Osteoblast (primary cell): ENCODE measurements around the gene CENPB. TPM values are rescaled to one million over a fixed set of nuclear protein-coding genes. Genes with fewer than 3 reads are reported as not detected.

Experiments used
- DNase-seq: peaks from one replicate; pipeline ENCODE4 v3.0.0; 2011; ENCODE audit warnings: low spot score, mixed read lengths; ENCODE audit not compliant: insufficient read length; ENCODE audit errors: missing footprints
- H2AFZ ChIP-seq: 2 replicates; pipeline ENCODE4 v1.6.0; 2011; ENCODE audit warnings: mild to moderate bottlenecking, low read length
- H3K27ac ChIP-seq: 2 replicates; pipeline ENCODE4 v1.5.1; 2011; ENCODE audit warnings: mild to moderate bottlenecking, low read depth, low read length, moderate library complexity
- H3K27me3 ChIP-seq: 2 replicates; pipeline ENCODE4 v1.6.0; 2012; ENCODE audit warnings: mild to moderate bottlenecking, control low read depth, inconsistent platforms, low read length, moderate library complexity; ENCODE audit not compliant: insufficient read depth
- H3K36me3 ChIP-seq: 2 replicates; pipeline ENCODE4 v1.5.1; 2011; ENCODE audit warnings: mild to moderate bottlenecking, low read length, control low read depth, moderate library complexity; ENCODE audit not compliant: insufficient read depth
- H3K4me1 ChIP-seq: 2 replicates; pipeline ENCODE4 v1.5.1; 2011; ENCODE audit warnings: mild to moderate bottlenecking, low read length, control low read depth, moderate library complexity; ENCODE audit not compliant: insufficient read depth
- H3K4me2 ChIP-seq: 2 replicates; pipeline ENCODE4 v1.6.0; 2011; ENCODE audit warnings: mild to moderate bottlenecking, low read length; ENCODE audit not compliant: insufficient read depth
- H3K4me3 ChIP-seq: fragments of 200-600 bp; sonication (generic); 3 replicates; pipeline ENCODE4 v1.5.1; 2012; ENCODE audit warnings: mild to moderate bottlenecking, low read length, inconsistent platforms; ENCODE audit not compliant: insufficient read depth
- H3K79me2 ChIP-seq: 2 replicates; pipeline ENCODE4 v1.6.0; 2012; ENCODE audit warnings: mild to moderate bottlenecking, low read length, control low read depth, inconsistent platforms; ENCODE audit not compliant: insufficient read depth
- H3K9me3 ChIP-seq: 2 replicates; pipeline ENCODE4 v1.5.1; 2011; ENCODE audit warnings: low read depth, low read length, control low read depth
- H4K20me1 ChIP-seq: 2 replicates; pipeline ENCODE4 v1.6.0; 2012; ENCODE audit warnings: mild to moderate bottlenecking, low read length, control low read depth; ENCODE audit not compliant: insufficient read depth
- CTCF ChIP-seq: IDR thresholded peaks from 2 replicates; pipeline ENCODE4 v1.5.1; 2011; ENCODE audit warnings: mild to moderate bottlenecking, low read depth, low read length, moderate library complexity; ENCODE audit errors: extremely low read depth
- total RNA-seq: library from RNA; depleted of rRNA; stranded (reverse); fragments of >200 nt; gene quantifications from 2 replicates; pipeline ENCODE4 v1.2.3, GENCODE V29; 2012

The CENPB gene
- total RNA-seq, 1 donor, result 95.5 TPM

- H3K36me3 ChIP-seq, result peaks cover 52% of the 10 kb centered on the region
- no peak for TF ChIP-seq CTCF
- H3K9me3 ChIP-seq, result no peaks in the 10 kb centered on the region
- peaks cover 10% of the 10 kb centered on the region for H4K20me1 ChIP-seq
- peaks cover 53% of the 10 kb centered on the region for H3K79me2 ChIP-seq
- no peaks in the 10 kb centered on the region for H3K27me3 ChIP-seq
- H3K4me1 ChIP-seq, result peaks cover 27% of the 10 kb centered on the region
- peak overlapping the region; percentile 90 for H3K4me3 ChIP-seq
- peak overlapping the region; percentile 89 for H3K4me2 ChIP-seq
- peak overlapping the region; percentile 63 for H3K27ac ChIP-seq
- H2AFZ ChIP-seq, result no peak overlapping the region
- DNase-seq, result no peak
Observed at GRCh38 chr20:3798373-3798768, 11.8 kb upstream of the CENPB start.

- peaks cover 10% of the 10 kb centered on the region for H4K20me1 ChIP-seq
- no peaks in the 10 kb centered on the region for H3K9me3 ChIP-seq
- peak overlapping the region; percentile 90 for H3K4me3 ChIP-seq
- H3K36me3 ChIP-seq, result peaks cover 47% of the 10 kb centered on the region
- peak; percentile 91 for DNase-seq
- peaks cover 53% of the 10 kb centered on the region for H3K79me2 ChIP-seq
- H3K27ac ChIP-seq, result peak overlapping the region; percentile 63
- H3K4me2 ChIP-seq, result peak overlapping the region; percentile 89
- TF ChIP-seq CTCF, result no peak
- no peaks in the 10 kb centered on the region for H3K27me3 ChIP-seq
- H2AFZ ChIP-seq, result no peak overlapping the region
- H3K4me1 ChIP-seq, result peaks cover 27% of the 10 kb centered on the region
Observed at GRCh38 chr20:3797592-3798372, 11.2 kb upstream of the CENPB start.

GRCh38 chr20:3797226-3797545 lies 10.6 kb upstream of the CENPB start:
- Histone ChIP-seq H3K4me2 (peak overlapping the region; percentile 89), H2AFZ (no peak overlapping the region), H3K36me3 (peaks cover 41% of the 10 kb centered on the region), H3K27ac (peak overlapping the region; percentile 63), H4K20me1 (peaks cover 10% of the 10 kb centered on the region), H3K9me3 (no peaks in the 10 kb centered on the region), H3K4me1 (peaks cover 27% of the 10 kb centered on the region), H3K27me3 (no peaks in the 10 kb centered on the region), H3K79me2 (peaks cover 53% of the 10 kb centered on the region), H3K4me3 (peak overlapping the region; percentile 90)
- no peak for DNase-seq
- no peak for TF ChIP-seq CTCF

GRCh38 chr20:3796477-3797225 lies 10.1 kb upstream of the CENPB start:
- peaks cover 36% of the 10 kb centered on the region for H3K36me3 ChIP-seq
- peak overlapping the region; percentile 89 for H3K4me2 ChIP-seq
- H2AFZ ChIP-seq, result no peak overlapping the region
- peak overlapping the region; percentile 63 for H3K27ac ChIP-seq
- no peaks in the 10 kb centered on the region for H3K9me3 ChIP-seq
- peaks cover 51% of the 10 kb centered on the region for H3K79me2 ChIP-seq
- H4K20me1 ChIP-seq, result peaks cover 10% of the 10 kb centered on the region
- peak overlapping the region; percentile 90 for H3K4me3 ChIP-seq
- H3K4me1 ChIP-seq, result peaks cover 27% of the 10 kb centered on the region
- no peaks in the 10 kb centered on the region for H3K27me3 ChIP-seq
- DNase-seq, result no peak
- TF ChIP-seq CTCF, result no peak
